HepG2 (cell line): ENCODE results near the gene ADGRB2. TPM values are rescaled to one million over a fixed set of nuclear protein-coding genes. Genes with fewer than 3 reads are reported as not detected.

Experiments
- ATAC-seq: fragments of 200-7000 bp; cut with Tn5 transposase; 3 replicates; pipeline ENCODE4 v1.9.1; 2020; ENCODE audit warnings: mild to moderate bottlenecking, moderate library complexity
- BruUV-seq: library from RNA; stranded (reverse); fragments of 400-500 nt; replicated peaks from 2 replicates; lab custom pipeline; 2021; lab: Mats Ljungman, UMichigan
- CTCF ChIA-PET: fragments of 300-600 bp; formaldehyde crosslinking; extraction: SDS; loops from one replicate; lab custom pipeline; 2021; ENCODE audit warnings: low total read pairs, inconsistent platforms, low intra/inter-chr PET ratio; lab: Yijun Ruan, JAX
- POLR2A ChIA-PET: fragments of 350-600 bp; sonication (Branson Sonifier 250); formaldehyde crosslinking; loops from one replicate; lab custom pipeline; 2020; ENCODE audit warnings: antibody characterized with exemption, inconsistent platforms; lab: Yijun Ruan, JAX
- DNase-seq: peaks from one replicate; pipeline ENCODE4 v3.0.0-alpha.2; 2015; ENCODE audit warnings: low spot score
- FAIRE-seq: peaks from 3 replicates; lab custom pipeline; 2011; peaks lifted over from hg19 to GRCh38; lab: Jason Lieb, UNC
- H2AFZ ChIP-seq: one replicate; pipeline ENCODE4 v1.6.1; 2011; ENCODE audit warnings: low read length, inconsistent platforms
- H3K27ac ChIP-seq: fragments of 300-600 bp; 3 replicates; pipeline ENCODE4 v1.8.0; 2011; ENCODE audit warnings: mixed run types, mild to moderate bottlenecking, mixed read lengths, low read length, inconsistent platforms; ENCODE audit not compliant: insufficient read depth; ENCODE audit errors: extremely low read length
- H3K27me3 ChIP-seq, 2 experiments: fragments of 200-600 bp in 1 of 2; 2 replicates in 1 of 2; 3 replicates in 1 of 2; pipeline versions ENCODE4 v1.6.0 to v1.8.0; 2011; ENCODE audit warnings: low read length in 2 of 2, mild to moderate bottlenecking in 2 of 2, moderate library complexity in 2 of 2, inconsistent platforms in 1 of 2; ENCODE audit not compliant: insufficient read depth in 2 of 2, control insufficient read depth in 1 of 2
- H3K36me3 ChIP-seq, 2 experiments: fragments of 200-600 bp in 1 of 2; replicated peaks in 1 of 2; 2 replicates in 1 of 2; 3 replicates in 1 of 2; pipeline versions ENCODE4 v1.5.1 to v1.8.0; 2011; ENCODE audit warnings: low read length in 2 of 2, inconsistent platforms in 1 of 2; ENCODE audit not compliant: insufficient read depth in 2 of 2, control insufficient read depth in 1 of 2
- H3K4me1 ChIP-seq: 2 replicates; pipeline ENCODE4 v1.5.1; 2012; ENCODE audit warnings: low read length, inconsistent platforms; ENCODE audit not compliant: insufficient read depth
- H3K4me2 ChIP-seq: 2 replicates; pipeline ENCODE4 v1.6.0; 2011; ENCODE audit warnings: low read depth, low read length, inconsistent platforms
- H3K4me3 ChIP-seq, 3 experiments: fragments of 200-600 bp in 1 of 3; sonication (generic), shearing (Covaris generic) in 1 of 3; replicated peaks in 1 of 3; 2 replicates each; pipeline ENCODE4 v1.5.1; 2011 to 2016; ENCODE audit warnings: low read length in 3 of 3, inconsistent platforms in 2 of 3, low read depth in 2 of 3, mild to moderate bottlenecking in 2 of 3, control low read depth in 1 of 3, mixed read lengths in 1 of 3; ENCODE audit not compliant: insufficient read depth in 1 of 3
- H3K79me2 ChIP-seq: one replicate; pipeline ENCODE4 v1.6.1; 2011; ENCODE audit warnings: low read length, inconsistent platforms; ENCODE audit not compliant: insufficient read depth
- H3K9ac ChIP-seq: 2 replicates; pipeline ENCODE4 v1.6.0; 2011; ENCODE audit warnings: mild to moderate bottlenecking, low read depth, low read length, inconsistent platforms; ENCODE audit not compliant: insufficient read depth
- H3K9me3 ChIP-seq: 2 replicates; pipeline ENCODE4 v1.5.1; 2012; ENCODE audit warnings: mild to moderate bottlenecking, low read length
- H4K20me1 ChIP-seq: 2 replicates; pipeline ENCODE4 v1.6.0; 2011; ENCODE audit warnings: inconsistent platforms, mild to moderate bottlenecking, low read length, moderate library complexity; ENCODE audit not compliant: insufficient read depth
- HCFC1 ChIP-seq: fragments of 150-350 bp; IDR thresholded peaks from 2 replicates; pipeline ENCODE4 v1.6.1; 2014; ENCODE audit warnings: low read depth, low read length
- HMGXB4 ChIP-seq, 2 experiments: sonication (generic) in 1 of 2; formaldehyde crosslinking in 1 of 2; IDR thresholded peaks; 2 replicates each; pipeline versions ENCODE4 v1.4.0 to v1.6.1; 2018 to 2020; ENCODE audit warnings: missing genetic modification reagents in 2 of 2, borderline replicate concordance in 1 of 2, low read depth in 1 of 2, mild to moderate bottlenecking in 1 of 2, missing biosample characterization in 1 of 2
- HNRNPL ChIP-seq: fragments of 200-400 bp; formaldehyde crosslinking; IDR thresholded peaks from 2 replicates; pipeline ENCODE4 v1.6.1; 2017; ENCODE audit warnings: mild to moderate bottlenecking, low read depth, low read length
- KDM4B ChIP-seq: sonication (generic); formaldehyde crosslinking; IDR thresholded peaks from 2 replicates; pipeline ENCODE4 v1.4.0; 2020; ENCODE audit warnings: missing genetic modification reagents
- KLF15 ChIP-seq: sonication (generic); formaldehyde crosslinking; IDR thresholded peaks from 2 replicates; pipeline ENCODE4 v1.8.1; 2023; ENCODE audit warnings: borderline replicate concordance, mild to moderate bottlenecking, inconsistent platforms, missing genetic modification reagents, mixed read lengths
- ZNF124 ChIP-seq: sonication (generic); formaldehyde crosslinking; IDR thresholded peaks from 2 replicates; pipeline ENCODE4 v1.4.0; 2020; ENCODE audit warnings: missing genetic modification reagents
- WGBS: methylation state at CpG from one replicate; pipeline ENCODE4 v1.1.6; 2017; ENCODE audit warnings: low lambda C conversion rate; 5-methylcytosine and 5-hydroxymethylcytosine counted together
- in situ Hi-C: cut with HindIII; loops from 2 replicates; pipeline ENCODE4 v1.10.0; 2017; ENCODE audit warnings: low pct_unique_long_range_greater_than_20kb; ENCODE audit not compliant: extremely low pct_ligation_motif_present
- intact Hi-C: fragments of 100-400 bp; cut with micrococcal nuclease; formaldehyde crosslinking; loops from one replicate; pipeline ENCODE4 v1.10.0; 2022; ENCODE audit not compliant: unreplicated experiment
- polyA plus RNA-seq, 8 experiments: library from polyadenylated mRNA; depleted of rRNA in 3 of 8; stranded (reverse) in 7 of 8; unstranded in 1 of 8; fragments of >200 nt; fragmentation: Illumina TruSeq in 4 of 8; extraction: Trizol in 4 of 8; gene quantifications; 2 replicates each; pipeline versions ENCODE4 v1.2.1 to v1.2.3, GENCODE V29; 2011 to 2016; ENCODE audit warnings: low read depth in 4 of 8, missing spikeins in 1 of 8, mixed read lengths in 1 of 8; ENCODE audit not compliant: insufficient read depth in 1 of 8
- total RNA-seq, 5 experiments: library from RNA; depleted of rRNA; stranded (reverse); fragments of >200 nt; fragmentation: Illumina TruSeq; extraction: Trizol; gene quantifications; 2 replicates each; pipeline ENCODE4 v1.2.3, GENCODE V29; 2016; ENCODE audit warnings: low read depth in 1 of 5
- TF ChIP-seq, protein P1 (sequence below): sonication (generic); formaldehyde crosslinking; IDR thresholded peaks from 2 replicates; pipeline ENCODE4 v1.5.0; 2020; ENCODE audit warnings: mild to moderate bottlenecking, missing genetic modification reagents, moderate library complexity
- TF ChIP-seq, protein P2 (sequence below): sonication (generic); formaldehyde crosslinking; IDR thresholded peaks from 2 replicates; pipeline ENCODE4 v1.5.0; 2020; ENCODE audit warnings: missing genetic modification reagents

The ADGRB2 gene
- total and polyA plus RNA-seq, 2 of the 13 experiments (the other 11 are each of a cell fraction or from before 2014, with no cell fraction given) = 0.03 to 0.09 TPM

GRCh38 chr1:31691951-31692350 is 72.2 kb downstream of the ADGRB2 start:
- DNase-seq = no peak
- Histone ChIP-seq H3K27me3 (no peaks in the 10 kb centered on the region), H3K27ac (no peak overlapping the region), H3K4me2 (no peak overlapping the region), H4K20me1 (no peaks in the 10 kb centered on the region), H3K79me2 (no peaks in the 10 kb centered on the region), H3K4me1 (no peaks in the 10 kb centered on the region), H3K4me3 (no peak overlapping the region), H3K9me3 (no peaks in the 10 kb centered on the region), H3K9ac (no peak overlapping the region), H3K36me3 (no peaks in the 10 kb centered on the region; a peak in 1 of 5 replicates), H2AFZ (no peak overlapping the region)
- WGBS = 92% methylated on average over 10 of the region's 11 CpGs
- no peak for FAIRE-seq
- TF ChIP-seq, protein P1, sequence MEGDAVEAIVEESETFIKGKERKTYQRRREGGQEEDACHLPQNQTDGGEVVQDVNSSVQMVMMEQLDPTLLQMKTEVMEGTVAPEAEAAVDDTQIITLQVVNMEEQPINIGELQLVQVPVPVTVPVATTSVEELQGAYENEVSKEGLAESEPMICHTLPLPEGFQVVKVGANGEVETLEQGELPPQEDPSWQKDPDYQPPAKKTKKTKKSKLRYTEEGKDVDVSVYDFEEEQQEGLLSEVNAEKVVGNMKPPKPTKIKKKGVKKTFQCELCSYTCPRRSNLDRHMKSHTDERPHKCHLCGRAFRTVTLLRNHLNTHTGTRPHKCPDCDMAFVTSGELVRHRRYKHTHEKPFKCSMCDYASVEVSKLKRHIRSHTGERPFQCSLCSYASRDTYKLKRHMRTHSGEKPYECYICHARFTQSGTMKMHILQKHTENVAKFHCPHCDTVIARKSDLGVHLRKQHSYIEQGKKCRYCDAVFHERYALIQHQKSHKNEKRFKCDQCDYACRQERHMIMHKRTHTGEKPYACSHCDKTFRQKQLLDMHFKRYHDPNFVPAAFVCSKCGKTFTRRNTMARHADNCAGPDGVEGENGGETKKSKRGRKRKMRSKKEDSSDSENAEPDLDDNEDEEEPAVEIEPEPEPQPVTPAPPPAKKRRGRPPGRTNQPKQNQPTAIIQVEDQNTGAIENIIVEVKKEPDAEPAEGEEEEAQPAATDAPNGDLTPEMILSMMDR (CRISPR knock-in tag) = peak; percentile 23; the same call in 1 of the 2 replicates
- TF ChIP-seq ZNF124 (CRISPR knock-in tag) = no peak
- ChIA-PET POLR2A (interaction anchor here (2.6 kb wide), 1 partner anchor 13 kb away, joined by 9 read pairs; the partner anchor contains the start of gene COL16A1), CTCF (no interaction called here)
- no peak; the same call in 2 of the 3 replicates for ATAC-seq
- no TSS peak for BruUV-seq
- intact Hi-C loops = no loop called here
- in situ Hi-C loops = no loop called here

- Histone ChIP-seq H3K4me1 (no peaks in the 10 kb centered on the region), H3K9me3 (no peaks in the 10 kb centered on the region), H3K36me3 (no peaks in the 10 kb centered on the region), H4K20me1 (no peaks in the 10 kb centered on the region), H3K4me3 (no peak overlapping the region), H3K27ac (no peak overlapping the region), H2AFZ (no peak overlapping the region), H3K9ac (no peak overlapping the region), H3K27me3 (no peaks in the 10 kb centered on the region), H3K4me2 (no peak overlapping the region), H3K79me2 (no peaks in the 10 kb centered on the region)
- DNase-seq (no peak), ATAC-seq (no peak), FAIRE-seq (no peak)
- BruUV-seq = no TSS peak
- no CpG with 5 or more reads among the region's 4 CpGs for WGBS
- intact Hi-C loops (no loop called here), in situ Hi-C loops (no loop called here)
- POLR2A ChIA-PET = interaction anchor here (2.6 kb wide), 1 partner anchor 13 kb away, joined by 9 read pairs; the partner anchor contains the start of gene COL16A1
- CTCF ChIA-PET = no interaction called here
- no peak for TF ChIP-seq HMGXB4 (CRISPR knock-in tag; IDR thresholded peaks at IDR 0.05; ENCODE audit: borderline replicate concordance in 1 of 2, low read depth in 1 of 2)
- peak; percentile 55; the same call in 1 of the 2 replicates for TF ChIP-seq HNRNPL
- TF ChIP-seq KDM4B (CRISPR knock-in tag) = no peak
- no peak for TF ChIP-seq KLF15 (CRISPR knock-in tag)
- no peak for TF ChIP-seq HCFC1
- TF ChIP-seq, protein P2, sequence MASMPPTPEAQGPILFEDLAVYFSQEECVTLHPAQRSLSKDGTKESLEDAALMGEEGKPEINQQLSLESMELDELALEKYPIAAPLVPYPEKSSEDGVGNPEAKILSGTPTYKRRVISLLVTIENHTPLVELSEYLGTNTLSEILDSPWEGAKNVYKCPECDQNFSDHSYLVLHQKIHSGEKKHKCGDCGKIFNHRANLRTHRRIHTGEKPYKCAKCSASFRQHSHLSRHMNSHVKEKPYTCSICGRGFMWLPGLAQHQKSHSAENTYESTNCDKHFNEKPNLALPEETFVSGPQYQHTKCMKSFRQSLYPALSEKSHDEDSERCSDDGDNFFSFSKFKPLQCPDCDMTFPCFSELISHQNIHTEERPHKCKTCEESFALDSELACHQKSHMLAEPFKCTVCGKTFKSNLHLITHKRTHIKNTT (CRISPR knock-in tag) = no peak
Observed at GRCh38 chr1:31691446-31691845, 72.7 kb downstream of the ADGRB2 start.
